OCI-LY1 (cell line): Measurements from ENCODE around the gene NOTCH2.
"Not testable (repeated sequence)": the region's sequence is repeated elsewhere in the genome, so short reads cannot be mapped to it uniquely, and the experiment has no call there.

Experiments
- EZH2 ChIP-seq: fragments of 200-600 bp; sonication (generic), shearing (Covaris generic); IDR thresholded peaks from 2 replicates; pipeline ENCODE4 v1.8.0; 2017; ENCODE audit warnings: borderline replicate concordance, mixed run types, mild to moderate bottlenecking, antibody characterized with exemption, low read length, moderate library complexity, mixed read lengths
- TF ChIP-seq, protein P1 (sequence below): fragments of 200-600 bp; sonication (generic), shearing (Covaris generic); IDR thresholded peaks from 2 replicates; pipeline ENCODE4 v1.5.1; 2017; ENCODE audit warnings: mild to moderate bottlenecking, antibody characterized with exemption, low read length, moderate library complexity, mixed read lengths

DNA sequence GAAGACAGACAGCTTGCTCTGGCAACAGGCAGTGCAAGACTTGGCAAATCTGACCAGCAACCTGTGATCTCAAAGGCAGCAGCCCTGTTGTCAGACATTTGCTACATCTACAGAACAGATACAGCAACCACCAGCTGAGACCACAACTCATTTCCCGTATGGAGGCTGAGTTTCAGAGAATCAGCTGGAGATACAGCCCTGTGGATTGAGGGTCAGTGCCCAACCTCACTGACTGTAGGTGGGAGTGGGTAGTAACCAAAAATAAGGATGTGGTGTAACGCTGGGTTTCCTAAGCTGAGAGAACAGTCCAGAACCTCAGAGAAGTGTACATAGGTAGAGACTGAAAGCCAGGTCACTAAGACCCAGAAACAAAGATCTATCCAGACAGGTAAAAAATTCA is 35.8 kb upstream of the NOTCH2 start:
- TF ChIP-seq, protein P1, sequence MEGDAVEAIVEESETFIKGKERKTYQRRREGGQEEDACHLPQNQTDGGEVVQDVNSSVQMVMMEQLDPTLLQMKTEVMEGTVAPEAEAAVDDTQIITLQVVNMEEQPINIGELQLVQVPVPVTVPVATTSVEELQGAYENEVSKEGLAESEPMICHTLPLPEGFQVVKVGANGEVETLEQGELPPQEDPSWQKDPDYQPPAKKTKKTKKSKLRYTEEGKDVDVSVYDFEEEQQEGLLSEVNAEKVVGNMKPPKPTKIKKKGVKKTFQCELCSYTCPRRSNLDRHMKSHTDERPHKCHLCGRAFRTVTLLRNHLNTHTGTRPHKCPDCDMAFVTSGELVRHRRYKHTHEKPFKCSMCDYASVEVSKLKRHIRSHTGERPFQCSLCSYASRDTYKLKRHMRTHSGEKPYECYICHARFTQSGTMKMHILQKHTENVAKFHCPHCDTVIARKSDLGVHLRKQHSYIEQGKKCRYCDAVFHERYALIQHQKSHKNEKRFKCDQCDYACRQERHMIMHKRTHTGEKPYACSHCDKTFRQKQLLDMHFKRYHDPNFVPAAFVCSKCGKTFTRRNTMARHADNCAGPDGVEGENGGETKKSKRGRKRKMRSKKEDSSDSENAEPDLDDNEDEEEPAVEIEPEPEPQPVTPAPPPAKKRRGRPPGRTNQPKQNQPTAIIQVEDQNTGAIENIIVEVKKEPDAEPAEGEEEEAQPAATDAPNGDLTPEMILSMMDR, result not testable (repeated sequence)
- not testable (repeated sequence) for TF ChIP-seq EZH2
